Breast epithelium (tissue), 3 donors: ENCODE measurements around the gene LSS.

Experiments used
- POLR2A ChIP-seq: fragments of 450-650 bp; IDR thresholded peaks from one replicate; pipeline ENCODE4 v1.6.1; 2016; ENCODE audit warnings: antibody characterized with exemption, mild to moderate bottlenecking, moderate library complexity
- POLR2AphosphoS5 ChIP-seq, 3 donors: sonication (generic); formaldehyde crosslinking; IDR thresholded peaks; one replicate each; pipeline ENCODE4 v1.6.1; 2017; ENCODE audit warnings: antibody characterized with exemption in 3 of 3
- TF ChIP-seq, protein P1 (sequence below), 3 donors: fragments of 450-650 bp; IDR thresholded peaks; one replicate each; pipeline ENCODE4 v1.5.1; 2016 to 2017; ENCODE audit warnings: antibody characterized with exemption in 3 of 3, mild to moderate bottlenecking in 3 of 3, moderate library complexity in 3 of 3

DNA sequence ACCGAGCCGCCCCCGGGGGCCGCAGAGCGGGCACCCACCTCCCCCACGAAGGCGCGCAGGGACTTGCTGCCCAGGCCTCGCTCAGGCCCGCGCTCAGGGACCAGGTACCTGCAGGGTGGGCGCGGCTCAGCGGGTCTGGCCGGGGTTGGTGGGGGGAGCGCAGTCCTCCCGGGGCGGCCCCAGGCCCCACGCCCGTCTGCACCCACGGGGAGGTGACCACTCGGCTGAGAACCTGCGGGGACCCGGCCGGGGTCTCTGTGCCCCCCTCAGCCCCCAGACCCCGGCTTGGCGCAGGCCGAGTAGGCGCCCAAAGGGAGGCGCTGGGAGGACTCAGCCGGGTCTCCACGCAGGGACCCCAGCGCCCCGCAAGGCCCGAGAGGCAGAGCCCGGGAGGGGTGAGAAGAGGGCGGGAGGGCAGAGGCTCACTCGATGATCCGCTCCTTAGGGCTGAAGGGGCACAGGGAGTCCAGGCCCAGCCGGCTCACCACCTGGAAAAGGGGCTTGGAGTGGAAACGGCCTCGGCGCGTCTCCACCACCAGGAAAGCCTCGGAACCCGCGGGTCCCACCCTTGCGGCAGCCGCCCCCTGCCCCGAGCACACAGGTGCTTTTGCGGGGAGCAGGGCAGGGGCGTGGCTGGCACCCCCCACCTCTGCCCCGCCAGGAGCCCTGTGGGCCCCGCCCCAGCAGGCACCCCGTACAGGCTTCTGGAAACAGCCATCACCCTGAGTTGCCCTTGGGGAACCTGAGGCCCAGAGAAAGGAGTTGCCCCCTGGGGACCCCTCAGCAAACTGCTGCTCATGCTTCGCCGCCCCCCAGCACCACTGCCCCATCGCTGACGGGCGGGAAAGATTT, 82.5 kb downstream of the LSS start:
- TF ChIP-seq, protein P1, sequence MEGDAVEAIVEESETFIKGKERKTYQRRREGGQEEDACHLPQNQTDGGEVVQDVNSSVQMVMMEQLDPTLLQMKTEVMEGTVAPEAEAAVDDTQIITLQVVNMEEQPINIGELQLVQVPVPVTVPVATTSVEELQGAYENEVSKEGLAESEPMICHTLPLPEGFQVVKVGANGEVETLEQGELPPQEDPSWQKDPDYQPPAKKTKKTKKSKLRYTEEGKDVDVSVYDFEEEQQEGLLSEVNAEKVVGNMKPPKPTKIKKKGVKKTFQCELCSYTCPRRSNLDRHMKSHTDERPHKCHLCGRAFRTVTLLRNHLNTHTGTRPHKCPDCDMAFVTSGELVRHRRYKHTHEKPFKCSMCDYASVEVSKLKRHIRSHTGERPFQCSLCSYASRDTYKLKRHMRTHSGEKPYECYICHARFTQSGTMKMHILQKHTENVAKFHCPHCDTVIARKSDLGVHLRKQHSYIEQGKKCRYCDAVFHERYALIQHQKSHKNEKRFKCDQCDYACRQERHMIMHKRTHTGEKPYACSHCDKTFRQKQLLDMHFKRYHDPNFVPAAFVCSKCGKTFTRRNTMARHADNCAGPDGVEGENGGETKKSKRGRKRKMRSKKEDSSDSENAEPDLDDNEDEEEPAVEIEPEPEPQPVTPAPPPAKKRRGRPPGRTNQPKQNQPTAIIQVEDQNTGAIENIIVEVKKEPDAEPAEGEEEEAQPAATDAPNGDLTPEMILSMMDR (IDR thresholded peaks at IDR 0.05), result no peak
- TF ChIP-seq POLR2A, result no peak
- no peak for TF ChIP-seq POLR2AphosphoS5 (IDR thresholded peaks at IDR 0.05)
